ENCODE measurements around the gene TMEM30A.

DNA sequence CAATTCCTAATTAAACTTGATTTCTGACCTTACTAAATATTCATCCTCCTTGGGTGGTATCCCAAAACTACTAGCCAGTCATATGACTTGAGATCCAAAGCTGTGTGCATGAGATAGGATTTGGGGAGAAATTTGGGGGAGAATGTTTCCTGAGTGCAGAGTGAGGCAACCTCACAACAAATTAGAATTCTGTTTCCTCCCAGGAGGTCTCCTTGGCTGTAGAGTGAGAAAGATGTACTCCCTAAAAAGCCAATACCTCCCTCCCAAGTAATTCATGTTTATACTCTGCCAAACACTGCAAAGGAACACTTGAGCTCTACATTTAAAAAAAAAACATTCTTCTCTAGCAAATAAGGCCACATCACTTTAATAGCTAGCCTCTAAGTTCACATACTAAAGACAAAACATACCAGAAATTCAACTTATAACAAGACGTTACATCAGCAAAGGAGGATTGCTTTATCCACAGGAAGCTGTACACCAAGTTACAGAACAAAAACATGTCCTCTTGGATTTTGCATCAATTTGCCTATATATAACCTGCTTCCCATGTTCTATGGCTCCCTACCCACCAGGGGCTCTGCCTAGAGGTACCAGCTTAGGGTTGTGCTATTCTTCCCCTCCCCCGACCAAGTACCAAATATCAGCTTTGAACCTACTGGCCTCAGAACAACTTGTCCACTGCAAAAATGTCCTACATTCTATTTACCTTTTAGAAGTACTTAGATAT is 15.4 kb upstream of the TMEM30A start:
- TF ChIP-seq, protein P1, sequence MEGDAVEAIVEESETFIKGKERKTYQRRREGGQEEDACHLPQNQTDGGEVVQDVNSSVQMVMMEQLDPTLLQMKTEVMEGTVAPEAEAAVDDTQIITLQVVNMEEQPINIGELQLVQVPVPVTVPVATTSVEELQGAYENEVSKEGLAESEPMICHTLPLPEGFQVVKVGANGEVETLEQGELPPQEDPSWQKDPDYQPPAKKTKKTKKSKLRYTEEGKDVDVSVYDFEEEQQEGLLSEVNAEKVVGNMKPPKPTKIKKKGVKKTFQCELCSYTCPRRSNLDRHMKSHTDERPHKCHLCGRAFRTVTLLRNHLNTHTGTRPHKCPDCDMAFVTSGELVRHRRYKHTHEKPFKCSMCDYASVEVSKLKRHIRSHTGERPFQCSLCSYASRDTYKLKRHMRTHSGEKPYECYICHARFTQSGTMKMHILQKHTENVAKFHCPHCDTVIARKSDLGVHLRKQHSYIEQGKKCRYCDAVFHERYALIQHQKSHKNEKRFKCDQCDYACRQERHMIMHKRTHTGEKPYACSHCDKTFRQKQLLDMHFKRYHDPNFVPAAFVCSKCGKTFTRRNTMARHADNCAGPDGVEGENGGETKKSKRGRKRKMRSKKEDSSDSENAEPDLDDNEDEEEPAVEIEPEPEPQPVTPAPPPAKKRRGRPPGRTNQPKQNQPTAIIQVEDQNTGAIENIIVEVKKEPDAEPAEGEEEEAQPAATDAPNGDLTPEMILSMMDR (conservative IDR thresholded peaks at IDR 0.05; ENCODE audit: low read length), result no peak
- TF ChIP-seq EZH2phosphoT487 (IDR thresholded peaks at IDR 0.05; ENCODE audit: borderline replicate concordance), result no peak
